ENCODE results near the gene KLHL5. TPM values are rescaled to one million over a fixed set of nuclear protein-coding genes. Genes with fewer than 3 reads are reported as not detected.
A peak's percentile ranks its signal among the peaks of the same experiment; 100 is the strongest.

Gene KLHL5
- total and polyA plus RNA-seq, 2 donors (not counting 1 experiment from before 2014, with no cell fraction given), result 22.6 to 90.0 TPM

DNA sequence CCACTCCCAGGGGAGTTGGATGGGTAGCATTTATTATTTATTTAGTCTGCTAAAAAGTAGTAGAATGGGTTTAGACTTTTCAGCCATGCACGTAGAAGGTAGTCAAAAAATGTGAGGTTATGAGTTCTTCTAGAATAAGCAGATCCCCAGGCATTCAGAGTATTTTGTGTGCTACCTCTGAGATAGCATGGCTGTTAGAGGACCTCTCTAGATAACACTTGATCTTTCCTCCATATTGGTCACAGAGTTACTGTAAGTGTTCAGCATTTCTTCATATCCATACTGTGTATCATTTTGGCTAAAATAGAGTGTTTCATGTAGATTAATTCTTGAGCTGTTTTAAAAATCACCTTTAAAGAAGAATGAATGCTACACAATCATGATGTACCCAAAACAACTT is 58.4 kb downstream of the KLHL5 start:
- no peaks in the 10 kb centered on the region for H3K79me2 ChIP-seq (ENCODE audit: control insufficient read depth, insufficient read depth, low read length)
- no peak overlapping the region for H3K4me2 ChIP-seq (replicated peaks; ENCODE audit: low read depth, low read length, poor library complexity, severe bottlenecking)
- peaks cover 0 to 2% (median 0%) of the 10 kb centered on the region in 3 donors for H3K9me3 ChIP-seq (ENCODE audit: control extremely low read depth in 1 of 3, control insufficient read depth in 2 of 3, insufficient read depth in 1 of 3, low read length in 2 of 3)
- TF ChIP-seq, protein P1, sequence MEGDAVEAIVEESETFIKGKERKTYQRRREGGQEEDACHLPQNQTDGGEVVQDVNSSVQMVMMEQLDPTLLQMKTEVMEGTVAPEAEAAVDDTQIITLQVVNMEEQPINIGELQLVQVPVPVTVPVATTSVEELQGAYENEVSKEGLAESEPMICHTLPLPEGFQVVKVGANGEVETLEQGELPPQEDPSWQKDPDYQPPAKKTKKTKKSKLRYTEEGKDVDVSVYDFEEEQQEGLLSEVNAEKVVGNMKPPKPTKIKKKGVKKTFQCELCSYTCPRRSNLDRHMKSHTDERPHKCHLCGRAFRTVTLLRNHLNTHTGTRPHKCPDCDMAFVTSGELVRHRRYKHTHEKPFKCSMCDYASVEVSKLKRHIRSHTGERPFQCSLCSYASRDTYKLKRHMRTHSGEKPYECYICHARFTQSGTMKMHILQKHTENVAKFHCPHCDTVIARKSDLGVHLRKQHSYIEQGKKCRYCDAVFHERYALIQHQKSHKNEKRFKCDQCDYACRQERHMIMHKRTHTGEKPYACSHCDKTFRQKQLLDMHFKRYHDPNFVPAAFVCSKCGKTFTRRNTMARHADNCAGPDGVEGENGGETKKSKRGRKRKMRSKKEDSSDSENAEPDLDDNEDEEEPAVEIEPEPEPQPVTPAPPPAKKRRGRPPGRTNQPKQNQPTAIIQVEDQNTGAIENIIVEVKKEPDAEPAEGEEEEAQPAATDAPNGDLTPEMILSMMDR (IDR thresholded peaks at IDR 0.05), result no peak
- TF ChIP-seq EZH2 (IDR thresholded peaks at IDR 0.05; ENCODE audit: borderline replicate concordance, insufficient read depth, low read depth, low read length, poor library complexity, severe bottlenecking), result no peak
- peaks cover 12 to 13% of the 10 kb centered on the region in 2 donors for H3K4me1 ChIP-seq (ENCODE audit: control insufficient read depth in 2 of 2, insufficient read depth in 2 of 2, low read length in 2 of 2)
- no peak overlapping the region for H2AFZ ChIP-seq (ENCODE audit: insufficient read depth, low read depth, low read length, poor library complexity, severe bottlenecking)
- intact Hi-C loops (cut with micrococcal nuclease), result no loop called here
- no peak overlapping the region for H3K27ac ChIP-seq (ENCODE audit: low read length in 2 of 2)
- DNase-seq (no peak), ATAC-seq (ENCODE audit: low read depth) (no peak)
- ChIA-PET POLR2A (no interaction called here), CTCF (interaction anchor here (1.1 to 1.2 kb wide), 2 partner anchors 218 to 219 kb away, joined by 3 read pairs; no protein-coding TSS in a partner anchor)
- peaks cover 2 to 32% of the 10 kb centered on the region in 2 experiments for H3K36me3 ChIP-seq (replicated peaks in 1 of 2; ENCODE audit: control extremely low read depth in 1 of 2, control insufficient read depth in 1 of 2, extremely low read depth in 1 of 2, insufficient read depth in 2 of 2, low read length in 1 of 2)
- H4K20me1 ChIP-seq (ENCODE audit: control insufficient read depth, insufficient read depth, low read length, poor library complexity, severe bottlenecking), result no peaks in the 10 kb centered on the region
- Mint-ChIP-seq H3K27me3 (no peaks in the 10 kb centered on the region), H3K4me3 (no peak overlapping the region), H3K27ac (no peak overlapping the region), H3K9me3 (ENCODE audit: insufficient read depth) (no peaks in the 10 kb centered on the region), H3K4me1 (peaks cover 22% of the 10 kb centered on the region)
- no peaks in the 10 kb centered on the region for H3K27me3 ChIP-seq (replicated peaks in 1 of 4; ENCODE audit: control extremely low read depth in 1 of 4, control insufficient read depth in 3 of 4, insufficient read depth in 4 of 4, low read length in 3 of 4)
- no peak overlapping the region for H3K9ac ChIP-seq (ENCODE audit: low read length)
- H3K4me3 ChIP-seq (ENCODE audit: control extremely low read depth in 1 of 5, extremely low read depth in 1 of 5, insufficient read depth in 1 of 5, low read depth in 2 of 5, low read length in 4 of 5), result no peak overlapping the region
- WGBS (ENCODE audit: insufficient coverage), result no CpG with 5 or more reads among the region's 1 CpG

DNA sequence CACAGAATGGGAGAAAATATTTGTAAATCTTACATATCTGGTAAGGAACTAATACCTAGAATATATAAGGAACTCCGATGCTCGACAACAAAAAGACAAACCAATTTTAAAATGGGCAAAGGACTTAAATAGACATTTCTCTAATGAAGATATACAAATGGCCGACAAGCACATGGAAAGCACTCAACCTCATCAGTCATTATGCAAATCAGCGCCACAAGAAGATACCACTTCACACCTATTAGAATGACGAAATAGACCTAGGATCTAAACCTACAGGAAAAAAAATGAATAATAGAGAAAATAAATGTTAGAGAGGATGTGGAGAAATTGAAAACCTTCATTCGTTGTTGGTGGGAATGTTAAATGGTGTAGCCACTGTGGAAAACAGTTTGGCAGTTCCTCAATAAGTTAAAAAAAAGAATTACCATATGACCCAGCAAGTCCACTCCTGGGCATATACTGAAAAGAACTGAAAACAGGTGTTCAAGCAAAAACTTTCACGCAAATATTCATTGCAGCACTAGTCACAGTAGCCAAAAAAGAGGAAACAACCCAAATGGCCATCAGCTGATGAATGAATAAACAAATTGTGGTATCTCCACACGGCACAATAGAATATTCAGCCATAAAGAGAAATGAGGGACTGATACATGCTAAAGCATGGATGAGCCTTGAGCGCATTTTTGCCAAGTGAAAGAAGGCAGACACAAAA is 63.0 kb downstream of the KLHL5 start:
- H3K79me2 ChIP-seq (ENCODE audit: control insufficient read depth, insufficient read depth, low read length), result no peaks in the 10 kb centered on the region
- ChIA-PET CTCF (interaction anchor here (0.9 to 2.7 kb wide), 4 partner anchors 9 to 224 kb away, joined by 3 to 14 read pairs (median 8); no protein-coding TSS in a partner anchor), POLR2A (interaction anchor here (0.6 to 0.7 kb wide), 2 partner anchors 74 to 1764 kb away, joined by 3 read pairs; no protein-coding TSS in a partner anchor)
- peaks cover 0 to 6% (median 2%) of the 10 kb centered on the region in 3 donors for H3K9me3 ChIP-seq (ENCODE audit: control extremely low read depth in 1 of 3, control insufficient read depth in 2 of 3, insufficient read depth in 1 of 3, low read length in 2 of 3)
- Mint-ChIP-seq H3K27ac (peak overlapping the region; percentile 88), H3K9me3 (ENCODE audit: insufficient read depth) (no peaks in the 10 kb centered on the region), H3K4me1 (peaks cover 19% of the 10 kb centered on the region), H3K27me3 (no peaks in the 10 kb centered on the region), H3K4me3 (peak overlapping the region; percentile 36)
- H3K36me3 ChIP-seq (replicated peaks in 1 of 2; ENCODE audit: control extremely low read depth in 1 of 2, control insufficient read depth in 1 of 2, extremely low read depth in 1 of 2, insufficient read depth in 2 of 2, low read length in 1 of 2), result peaks cover 0 to 14% of the 10 kb centered on the region in 2 experiments
- H3K27me3 ChIP-seq (replicated peaks in 1 of 4; ENCODE audit: control extremely low read depth in 1 of 4, control insufficient read depth in 3 of 4, insufficient read depth in 4 of 4, low read length in 3 of 4), result no peaks in the 10 kb centered on the region
- DNase-seq, result peak; percentile 78
- no peak overlapping the region for H3K4me3 ChIP-seq (ENCODE audit: control extremely low read depth in 1 of 5, extremely low read depth in 1 of 5, insufficient read depth in 1 of 5, low read depth in 2 of 5, low read length in 4 of 5)
- TF ChIP-seq, protein P1 (IDR thresholded peaks at IDR 0.05), result no peak
- H3K27ac ChIP-seq (ENCODE audit: low read length in 2 of 2), result peak overlapping the region in 1 of 2 donors; percentile 25
- no peak overlapping the region for H3K9ac ChIP-seq (ENCODE audit: low read length)
- H3K4me2 ChIP-seq (replicated peaks; ENCODE audit: low read depth, low read length, poor library complexity, severe bottlenecking), result peak overlapping the region; percentile 7
- intact Hi-C loops (cut with micrococcal nuclease), result no loop called here
- peak; percentile 86 for ATAC-seq (ENCODE audit: low read depth)
- no CpG with 5 or more reads among the region's 9 CpGs for WGBS (ENCODE audit: insufficient coverage)
- H4K20me1 ChIP-seq (ENCODE audit: control insufficient read depth, insufficient read depth, low read length, poor library complexity, severe bottlenecking), result no peaks in the 10 kb centered on the region
- H3K4me1 ChIP-seq (ENCODE audit: control insufficient read depth in 2 of 2, insufficient read depth in 2 of 2, low read length in 2 of 2), result peaks cover 14 to 15% of the 10 kb centered on the region in 2 donors
- H2AFZ ChIP-seq (ENCODE audit: insufficient read depth, low read depth, low read length, poor library complexity, severe bottlenecking), result no peak overlapping the region
